NCI-H446 treated with DMSO at 0.1 percent for 48 hours (cell line): Measurements from ENCODE around the gene CAPZA3.
"Not testable (repeated sequence)": the region's sequence is repeated elsewhere in the genome, so short reads cannot be mapped to it uniquely, and the experiment has no call there.

ENCODE experiments used
- DNase-seq: peaks from one replicate; lab custom pipeline; 2025; lab: John Stamatoyannopoulos, UW

CAPZA3 gene, protein sequence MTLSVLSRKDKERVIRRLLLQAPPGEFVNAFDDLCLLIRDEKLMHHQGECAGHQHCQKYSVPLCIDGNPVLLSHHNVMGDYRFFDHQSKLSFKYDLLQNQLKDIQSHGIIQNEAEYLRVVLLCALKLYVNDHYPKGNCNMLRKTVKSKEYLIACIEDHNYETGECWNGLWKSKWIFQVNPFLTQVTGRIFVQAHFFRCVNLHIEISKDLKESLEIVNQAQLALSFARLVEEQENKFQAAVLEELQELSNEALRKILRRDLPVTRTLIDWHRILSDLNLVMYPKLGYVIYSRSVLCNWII

DNA sequence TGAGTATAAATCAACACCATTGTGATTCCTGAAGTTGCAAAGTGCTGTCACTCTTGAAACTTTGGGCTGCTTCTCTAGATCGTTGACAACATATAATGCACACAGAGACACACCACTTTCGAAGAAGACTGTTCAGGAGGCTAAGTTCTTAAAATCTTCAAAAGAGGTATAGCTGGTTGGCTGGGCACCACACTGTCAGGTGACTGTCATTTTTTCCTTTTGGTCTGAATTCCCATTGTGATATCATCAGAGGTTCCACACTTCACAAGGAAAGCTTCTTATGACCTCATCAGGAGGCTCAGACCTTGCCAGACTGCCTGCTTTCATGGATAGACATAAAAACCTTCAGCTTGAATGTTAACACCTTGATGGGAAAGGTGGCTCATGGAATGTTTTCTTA, at the start of gene CAPZA3, which contains the start of gene PLCZ1:
Gene CAPZA3 (plus strand): TSS at position 301 of the 400 bp plus-strand sequence. CDS start 150 bp downstream, outside the sequence.
Gene PLCZ1 (minus strand): TSS at position 194 of the 400 bp plus-strand sequence. CDS start 641 bp downstream, outside the sequence.
- no peak for DNase-seq

DNA sequence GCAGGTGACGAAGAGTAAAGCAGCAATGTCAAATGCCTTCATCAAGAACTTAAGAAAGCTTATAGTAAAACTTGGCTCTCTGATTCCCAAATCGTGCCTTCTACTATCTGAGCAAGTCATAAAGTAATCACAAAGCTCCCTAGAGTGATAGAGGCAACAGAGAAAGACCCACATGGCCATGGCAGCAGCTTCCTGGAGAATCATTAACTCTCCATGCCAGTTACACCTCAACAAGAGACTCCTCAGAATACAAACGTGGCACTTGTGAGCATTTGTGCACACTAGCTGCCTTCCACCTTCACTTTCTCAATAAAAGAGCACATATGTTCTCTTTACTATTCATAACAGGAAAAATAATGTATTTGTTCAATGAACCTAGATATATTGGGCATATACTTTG, 48.1 kb upstream of the CAPZA3 start:
- DNase-seq, result no peak

GRCh38 chr12:18690653-18691052, 47.3 kb upstream of the CAPZA3 start:
- no peak for DNase-seq

- not testable (repeated sequence) for DNase-seq
Observed at GRCh38 chr12:18693986-18694385, 43.9 kb upstream of the CAPZA3 start.

DNA sequence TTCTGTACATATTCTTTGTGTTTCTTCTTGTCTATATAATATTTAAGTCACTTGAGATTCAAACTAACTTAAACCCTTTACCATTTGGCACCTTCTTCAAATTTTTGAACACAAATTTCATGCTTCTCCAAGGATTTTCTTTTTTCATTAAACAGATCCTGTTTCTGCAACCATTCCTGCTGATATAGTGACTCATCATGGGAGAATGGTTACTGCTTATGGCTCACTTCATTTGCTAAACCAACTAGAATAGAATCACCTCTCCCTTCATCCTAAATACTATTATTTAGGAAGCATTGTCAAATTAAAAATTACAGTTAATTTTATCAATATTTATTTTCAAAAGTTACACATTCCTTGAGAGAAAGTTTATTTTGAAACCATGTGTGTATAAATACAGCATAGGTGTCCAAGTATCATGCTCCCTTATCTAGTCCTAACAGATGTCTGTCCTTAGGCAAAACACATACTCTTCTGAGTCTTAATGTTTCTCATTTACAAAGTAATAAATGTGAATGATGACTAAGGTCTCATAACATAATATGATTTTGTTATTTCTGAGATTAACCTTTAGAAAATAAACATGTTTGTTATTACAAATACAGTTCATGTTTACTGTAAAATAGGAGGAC, 40.8 kb upstream of the CAPZA3 start:
- DNase-seq, result no peak

- DNase-seq, result peak; percentile 57
Observed at GRCh38 chr12:18700271-18700670, 37.6 kb upstream of the CAPZA3 start.

- DNase-seq, result no peak
Observed at GRCh38 chr12:18703321-18703720, 34.6 kb upstream of the CAPZA3 start.

GRCh38 chr12:18703911-18704310, 34.0 kb upstream of the CAPZA3 start:
- DNase-seq, result no peak

DNA sequence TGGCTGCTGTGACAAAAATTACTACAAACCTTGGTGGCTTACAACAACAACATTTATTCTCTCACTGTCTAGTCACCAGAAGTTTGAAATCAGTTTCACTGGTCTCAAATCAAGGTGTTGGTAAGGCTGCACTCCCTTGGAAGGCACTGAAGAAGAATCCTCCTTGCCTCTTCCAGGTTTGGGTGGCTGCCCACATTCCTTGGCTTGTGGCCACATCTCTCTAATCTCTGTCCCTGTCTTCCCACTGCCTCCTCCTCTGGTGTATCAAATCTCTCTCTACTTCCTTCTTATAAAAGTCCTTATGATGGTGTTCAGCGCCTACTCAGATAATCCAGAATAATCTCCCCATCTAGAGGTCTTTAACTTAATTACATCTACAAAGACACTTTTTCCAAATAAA, 31.1 kb upstream of the CAPZA3 start:
- no peak for DNase-seq

DNA sequence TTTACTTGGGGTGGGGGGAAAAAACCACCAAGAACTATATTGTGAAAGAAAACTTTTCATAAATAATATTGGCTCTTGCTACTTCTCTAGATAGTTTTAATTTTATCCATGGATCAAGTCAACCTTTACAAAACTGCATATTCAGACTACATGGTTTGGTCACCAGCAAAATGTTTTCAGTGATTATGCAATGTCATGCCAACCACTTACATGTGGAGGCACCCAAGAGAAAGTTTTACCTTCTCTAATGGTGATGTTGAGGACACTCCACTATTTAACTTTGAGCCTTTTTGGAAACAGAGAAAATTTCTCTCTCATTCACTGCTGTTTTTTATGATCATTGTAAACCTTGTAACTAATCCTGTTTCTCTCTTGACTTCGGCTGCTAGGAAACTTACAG, 21.7 kb upstream of the CAPZA3 start:
- DNase-seq, result no peak

GRCh38 chr12:18718462-18718861, 19.5 kb upstream of the CAPZA3 start:
- DNase-seq, result no peak

DNA sequence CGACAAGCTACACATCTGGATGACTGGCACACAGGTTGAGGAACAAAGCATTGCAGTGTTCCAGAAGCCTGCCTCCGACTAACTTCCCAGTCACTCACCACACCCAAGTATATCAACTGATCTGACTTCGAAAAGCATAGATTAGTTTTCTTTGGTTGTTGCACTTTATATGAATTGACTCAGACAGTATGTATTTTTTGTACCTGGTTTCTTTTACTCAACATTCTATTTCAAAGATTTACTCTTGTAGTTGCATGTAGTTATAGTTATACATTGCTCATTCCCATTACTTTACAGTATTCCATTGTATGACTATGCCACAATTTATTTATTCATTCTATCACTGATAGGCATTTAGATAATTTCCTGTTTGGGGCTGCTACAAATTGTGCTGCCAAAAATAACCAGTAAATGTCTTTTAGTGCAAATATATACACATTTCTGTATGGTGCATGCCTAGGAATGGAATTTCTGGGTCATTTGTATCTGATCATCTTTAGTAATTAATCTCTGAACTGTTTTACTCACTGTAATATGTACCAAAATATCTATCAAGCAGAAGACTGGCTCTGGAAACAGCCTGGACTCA, 17.9 kb upstream of the CAPZA3 start:
- DNase-seq, result no peak

DNA sequence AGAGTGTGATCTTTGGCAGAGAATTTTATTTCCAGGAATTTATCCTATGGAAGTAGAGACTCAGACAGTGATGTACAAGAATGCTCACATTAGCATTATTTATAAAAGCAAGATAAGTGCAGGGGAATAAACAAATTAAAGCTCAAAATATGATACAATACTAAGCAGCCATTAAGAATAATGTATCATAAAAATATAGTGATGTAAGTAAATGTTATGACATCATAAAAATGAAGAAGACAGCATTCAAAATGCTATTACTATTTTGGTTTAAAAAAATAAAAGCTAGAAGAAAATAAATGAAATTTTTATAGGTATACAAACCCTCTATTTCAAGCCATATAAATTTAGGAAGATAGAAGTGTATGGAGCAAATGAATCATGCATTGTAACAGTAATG, 17.2 kb upstream of the CAPZA3 start:
- no peak for DNase-seq

- DNase-seq, result no peak
Observed at GRCh38 chr12:18721452-18721851, 16.5 kb upstream of the CAPZA3 start.

DNA sequence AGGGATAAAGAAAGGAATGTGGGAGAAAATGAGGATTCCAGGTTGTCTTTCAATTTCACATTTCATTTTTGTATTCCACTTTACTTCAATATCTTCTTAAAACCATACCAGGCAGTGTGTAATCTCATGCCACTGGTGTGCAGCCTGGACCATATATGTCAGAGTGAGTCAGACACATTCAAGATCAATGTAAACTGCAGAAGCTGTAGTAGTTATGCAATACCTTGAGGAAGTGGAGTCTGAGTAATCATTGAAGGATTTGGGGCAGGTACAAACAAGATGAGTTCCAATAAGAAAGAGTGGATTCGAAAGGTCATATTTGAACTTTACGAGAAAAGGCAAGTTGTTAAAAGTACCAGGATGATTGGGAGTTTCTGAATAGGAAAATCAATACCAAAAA, 14.2 kb upstream of the CAPZA3 start:
- DNase-seq, result no peak

- DNase-seq, result no peak
Observed at GRCh38 chr12:18731156-18731555, 6.8 kb upstream of the CAPZA3 start.

GRCh38 chr12:18747895-18748294, 10.0 kb downstream of the CAPZA3 start:
- DNase-seq, result no peak

GRCh38 chr12:18749386-18749957, 11.6 kb downstream of the CAPZA3 start:
- no peak for DNase-seq

DNA sequence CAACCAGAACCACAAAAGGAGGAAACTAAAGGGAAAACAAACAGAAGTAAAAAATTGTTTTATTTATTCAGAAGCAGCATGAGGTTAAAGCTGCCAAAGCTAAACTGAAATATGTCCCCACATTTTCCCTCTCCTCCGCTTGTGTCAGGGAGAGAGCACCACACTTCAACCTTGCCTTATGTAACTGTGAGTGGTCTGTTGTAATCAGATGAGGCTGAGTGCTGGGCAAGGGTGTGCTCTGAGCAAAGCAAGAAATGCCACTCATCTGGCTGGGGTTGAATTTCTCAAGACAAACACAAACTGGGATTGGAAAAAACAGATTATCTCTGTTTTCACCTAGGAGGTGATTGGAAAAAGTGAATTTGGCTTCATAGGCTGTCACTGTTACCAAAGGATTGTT, 12.2 kb downstream of the CAPZA3 start:
- DNase-seq, result no peak

DNA sequence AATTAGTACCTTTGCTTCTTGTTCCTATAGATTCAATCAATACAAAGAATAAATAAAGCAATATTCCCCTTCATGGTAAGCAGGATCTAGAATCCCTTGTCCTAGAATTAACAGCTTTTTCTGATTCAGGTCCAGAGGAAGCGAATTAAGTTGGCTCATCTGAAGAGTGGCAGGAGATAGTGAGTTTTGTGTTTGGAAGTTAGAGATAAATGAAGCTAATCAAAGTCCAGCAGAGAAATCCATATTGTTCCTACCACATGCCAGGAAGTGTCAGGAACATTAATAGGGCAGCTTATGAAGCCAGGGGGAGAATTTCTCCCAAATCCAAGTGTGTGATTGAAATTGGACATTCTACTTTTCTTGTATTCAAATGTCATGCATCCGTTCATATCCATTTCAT, 13.9 kb downstream of the CAPZA3 start:
- DNase-seq, result no peak

DNA sequence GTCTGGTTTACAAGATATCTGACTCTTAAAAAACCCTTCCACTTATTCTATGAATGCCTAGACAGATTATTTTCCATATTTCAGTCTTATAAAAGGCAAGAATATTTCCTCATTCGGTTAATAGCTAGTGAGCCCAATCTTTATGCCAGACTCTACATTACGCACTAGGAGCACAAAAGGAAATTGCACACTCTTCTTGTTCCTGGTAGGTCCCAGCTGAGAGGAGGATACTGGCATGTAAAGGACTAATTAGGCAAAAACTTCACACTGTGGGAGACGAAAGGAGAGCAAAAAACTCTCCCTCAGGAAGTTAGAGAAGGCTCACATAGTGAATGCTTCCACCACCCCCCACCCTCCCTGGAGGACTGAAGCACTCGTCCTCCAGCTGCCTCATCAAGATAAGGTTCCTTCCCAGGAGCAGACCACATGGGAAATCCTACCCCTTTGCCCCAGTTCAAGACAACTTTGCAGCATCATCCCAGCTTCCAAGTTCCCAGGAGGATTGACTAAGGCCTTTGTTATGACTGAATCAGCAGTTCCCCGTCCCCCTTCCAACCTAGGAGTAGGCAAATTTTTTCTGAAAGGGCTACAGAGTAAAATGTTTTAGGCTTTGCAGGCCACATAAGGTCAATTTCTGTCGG, 14.5 kb downstream of the CAPZA3 start:
- DNase-seq, result no peak

DNA sequence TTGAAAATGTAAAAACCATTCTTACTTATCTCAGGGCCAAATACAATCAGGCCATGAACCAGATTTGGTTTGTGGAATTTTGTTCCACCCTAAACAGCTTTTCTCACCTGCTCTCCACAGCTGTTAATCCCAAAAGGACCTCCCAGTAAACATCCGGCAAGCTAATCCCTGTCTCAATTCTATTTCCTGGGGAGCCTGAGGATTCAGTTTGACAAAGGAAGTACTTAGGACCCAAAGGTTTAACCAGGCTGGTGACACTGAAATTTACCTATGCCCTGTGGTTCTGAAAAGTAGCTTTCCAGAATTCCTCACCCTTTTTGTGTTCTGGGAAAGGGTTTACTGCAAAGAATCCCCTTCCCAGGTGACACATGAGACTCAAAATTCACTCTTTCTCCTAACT, 15.0 kb downstream of the CAPZA3 start:
- DNase-seq, result no peak
